Tibial artery (tissue), 4 donors: ENCODE results near the gene WASF2.

Source experiments
- DNase-seq, 2 donors: peaks; one replicate each; pipeline ENCODE4 v3.0.0-alpha.2; 2019
- H3K27ac ChIP-seq, 2 donors: fragments of 200-600 bp; sonication (generic) in 1 of 2; 1 replicate in 1 of 2; 2 replicates in 1 of 2; pipeline ENCODE4 v1.5.1; 2018 to 2019; ENCODE audit warnings: mild to moderate bottlenecking in 1 of 2
- H3K27me3 ChIP-seq, 2 donors: fragments of 200-600 bp; sonication (generic) in 1 of 2; one replicate each; pipeline versions ENCODE4 v1.5.1 to v1.6.0; 2016 to 2019
- H3K36me3 ChIP-seq, 3 donors: fragments of 200-600 bp; sonication (generic) in 2 of 3; one replicate each; pipeline ENCODE4 v1.5.1; 2016 to 2019; ENCODE audit warnings: mild to moderate bottlenecking in 2 of 3
- H3K4me1 ChIP-seq, 4 donors: fragments of 200-600 bp; sonication (generic) in 2 of 4; 1 replicate in 3 of 4; 2 replicates in 1 of 4; pipeline ENCODE4 v1.5.1; 2016 to 2019
- H3K4me3 ChIP-seq, 2 donors: fragments of 200-600 bp; sonication (generic) in 1 of 2; 1 replicate in 1 of 2; 2 replicates in 1 of 2; pipeline ENCODE4 v1.5.1; 2018 to 2019; ENCODE audit warnings: mild to moderate bottlenecking in 2 of 2
- H3K9me3 ChIP-seq, 3 donors: fragments of 200-600 bp; sonication (generic) in 1 of 3; one replicate each; pipeline ENCODE4 v1.5.1; 2016 to 2019
- intact Hi-C: fragments of 100-400 bp; cut with DNase I; formaldehyde crosslinking; loops from one replicate; pipeline ENCODE4 v1.15.0; 2023; ENCODE audit warnings: low total_unique reads
- TF ChIP-seq, protein P1 (sequence below), 2 experiments: fragments of 200-600 bp in 1 of 2; fragments of 450-650 bp in 1 of 2; IDR thresholded peaks; one replicate each; pipeline ENCODE4 v1.5.1; 2017 to 2019; ENCODE audit warnings: antibody characterized with exemption in 2 of 2, mild to moderate bottlenecking in 1 of 2, moderate library complexity in 1 of 2

WASF2 gene

GRCh38 chr1:27523337-27524020 is 33.5 kb upstream of the WASF2 start:
- peak overlapping the region; percentile 64 to 86 for H3K27ac ChIP-seq
- H3K9me3 ChIP-seq: no peaks in the 10 kb centered on the region
- intact Hi-C loops: no loop called here
- TF ChIP-seq, protein P1, sequence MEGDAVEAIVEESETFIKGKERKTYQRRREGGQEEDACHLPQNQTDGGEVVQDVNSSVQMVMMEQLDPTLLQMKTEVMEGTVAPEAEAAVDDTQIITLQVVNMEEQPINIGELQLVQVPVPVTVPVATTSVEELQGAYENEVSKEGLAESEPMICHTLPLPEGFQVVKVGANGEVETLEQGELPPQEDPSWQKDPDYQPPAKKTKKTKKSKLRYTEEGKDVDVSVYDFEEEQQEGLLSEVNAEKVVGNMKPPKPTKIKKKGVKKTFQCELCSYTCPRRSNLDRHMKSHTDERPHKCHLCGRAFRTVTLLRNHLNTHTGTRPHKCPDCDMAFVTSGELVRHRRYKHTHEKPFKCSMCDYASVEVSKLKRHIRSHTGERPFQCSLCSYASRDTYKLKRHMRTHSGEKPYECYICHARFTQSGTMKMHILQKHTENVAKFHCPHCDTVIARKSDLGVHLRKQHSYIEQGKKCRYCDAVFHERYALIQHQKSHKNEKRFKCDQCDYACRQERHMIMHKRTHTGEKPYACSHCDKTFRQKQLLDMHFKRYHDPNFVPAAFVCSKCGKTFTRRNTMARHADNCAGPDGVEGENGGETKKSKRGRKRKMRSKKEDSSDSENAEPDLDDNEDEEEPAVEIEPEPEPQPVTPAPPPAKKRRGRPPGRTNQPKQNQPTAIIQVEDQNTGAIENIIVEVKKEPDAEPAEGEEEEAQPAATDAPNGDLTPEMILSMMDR (IDR thresholded peaks at IDR 0.05): no peak
- no peaks in the 10 kb centered on the region for H3K27me3 ChIP-seq
- peaks cover 15 to 94% (median 85%) of the 10 kb centered on the region in 4 donors for H3K4me1 ChIP-seq
- H3K4me3 ChIP-seq: peak overlapping the region in 1 of 2 donors; percentile 17
- DNase-seq: no peak
- H3K36me3 ChIP-seq: no peaks in the 10 kb centered on the region

GRCh38 chr1:27522432-27523336 is 32.7 kb upstream of the WASF2 start:
- DNase-seq: peak; percentile 49 to 84
- no peaks in the 10 kb centered on the region for H3K27me3 ChIP-seq
- H3K9me3 ChIP-seq: no peaks in the 10 kb centered on the region
- H3K36me3 ChIP-seq: no peaks in the 10 kb centered on the region
- TF ChIP-seq, protein P1 (IDR thresholded peaks at IDR 0.05): peak; percentile 11 to 30
- H3K4me1 ChIP-seq: peaks cover 14 to 86% (median 77%) of the 10 kb centered on the region in 4 donors
- peak overlapping the region; percentile 64 to 86 for H3K27ac ChIP-seq
- intact Hi-C loops: no loop called here
- H3K4me3 ChIP-seq: peak overlapping the region; percentile 17 to 23

DNA sequence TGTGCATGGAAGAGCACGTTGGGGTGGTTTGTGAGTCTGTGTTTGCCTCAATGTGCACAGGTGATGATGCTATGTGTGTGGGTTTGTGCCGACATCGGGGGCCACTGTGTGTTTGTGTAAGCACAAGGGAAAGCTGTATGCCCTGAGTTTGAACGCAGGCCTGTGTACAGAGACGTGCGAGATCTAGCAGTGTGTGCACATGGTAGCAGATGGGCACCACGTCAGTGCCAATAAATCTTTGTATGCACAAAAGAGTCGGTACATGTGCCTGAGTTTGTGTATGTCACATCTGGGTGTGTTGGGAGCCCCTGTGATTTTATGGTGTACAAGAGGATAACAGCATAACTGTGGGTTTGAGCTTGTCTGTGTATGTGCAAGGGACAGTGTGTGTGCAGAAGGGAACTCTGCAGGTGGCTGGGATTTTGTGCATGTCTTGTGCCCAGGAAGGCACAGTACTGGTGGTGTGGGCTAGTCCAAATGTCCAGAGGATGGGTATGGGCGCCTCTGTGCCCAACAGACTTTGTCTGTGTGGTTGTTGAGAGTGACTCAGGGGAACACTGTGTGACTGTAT is 32.0 kb upstream of the WASF2 start:
- peaks cover 8 to 79% (median 69%) of the 10 kb centered on the region in 4 donors for H3K4me1 ChIP-seq
- H3K36me3 ChIP-seq: no peaks in the 10 kb centered on the region
- peak overlapping the region; percentile 17 to 27 for H3K4me3 ChIP-seq
- no peak for DNase-seq
- no peaks in the 10 kb centered on the region for H3K27me3 ChIP-seq
- peak overlapping the region; percentile 64 to 86 for H3K27ac ChIP-seq
- intact Hi-C loops: no loop called here
- TF ChIP-seq, protein P1 (IDR thresholded peaks at IDR 0.05): no peak
- no peaks in the 10 kb centered on the region for H3K9me3 ChIP-seq

GRCh38 chr1:27521336-27521831 is 31.4 kb upstream of the WASF2 start:
- Histone ChIP-seq H3K9me3 (no peaks in the 10 kb centered on the region), H3K27ac (peak overlapping the region; percentile 64 to 86), H3K36me3 (no peaks in the 10 kb centered on the region), H3K4me3 (peak overlapping the region in 1 of 2 donors; percentile 27), H3K27me3 (no peaks in the 10 kb centered on the region), H3K4me1 (peaks cover 8 to 73% (median 66%) of the 10 kb centered on the region in 4 donors)
- intact Hi-C loops: no loop called here
- DNase-seq: peak; percentile 46 to 81
- TF ChIP-seq, protein P1 (IDR thresholded peaks at IDR 0.05): no peak

DNA sequence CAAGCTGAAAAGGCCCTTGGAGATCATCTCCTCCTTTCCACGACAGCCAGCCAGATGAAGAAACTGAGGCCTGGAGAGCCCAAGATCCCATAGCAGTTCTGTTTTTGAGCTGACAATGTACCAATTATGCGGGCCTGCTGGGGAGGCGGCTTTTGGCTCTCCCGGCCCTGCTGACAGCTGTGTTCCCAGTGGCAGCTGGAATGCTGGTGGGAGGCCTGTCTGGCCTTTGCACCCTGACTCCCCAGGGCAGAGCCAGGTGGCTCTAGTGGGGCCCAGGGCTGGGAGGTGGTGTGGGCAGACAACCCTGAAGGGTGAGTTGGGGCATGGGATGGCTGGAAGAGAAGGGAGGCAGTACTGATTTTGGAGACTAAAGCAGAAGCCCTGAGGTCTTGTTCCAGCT is 30.7 kb upstream of the WASF2 start:
- DNase-seq: no peak
- H3K4me3 ChIP-seq: no peak overlapping the region
- H3K9me3 ChIP-seq: no peaks in the 10 kb centered on the region
- intact Hi-C loops: no loop called here
- H3K27me3 ChIP-seq: no peaks in the 10 kb centered on the region
- no peaks in the 10 kb centered on the region for H3K36me3 ChIP-seq
- peaks cover 8 to 66% (median 61%) of the 10 kb centered on the region in 4 donors for H3K4me1 ChIP-seq
- H3K27ac ChIP-seq: peak overlapping the region; percentile 64 to 86
- TF ChIP-seq, protein P1 (IDR thresholded peaks at IDR 0.05): no peak
